ENCODE results near the gene EIF2D. TPM values are rescaled to one million over a fixed set of nuclear protein-coding genes. Genes with fewer than 3 reads are reported as not detected.

Gene EIF2D
- total RNA-seq, 4 donors from 2014 or later = 20.9 to 57.3 (median 39.5) TPM

GRCh38 chr1:206609229-206609991 lies 2.9 kb downstream of the EIF2D start:
- in situ Hi-C loops (cut with MboI; ENCODE audit: low pct_ligation_motif_present in 1 of 4, low pct_unique_long_range_greater_than_20kb in 1 of 4, low sequenced_read_pairs in 3 of 4) = no loop called here
- 43 to 66% methylated on average over 4 of the region's 4 CpGs for WGBS, 2 donors (ENCODE audit: low coverage in 1 of 2)
- Histone ChIP-seq H3K36me3 (peaks cover 0 to 34% (median 2%) of the 10 kb centered on the region in 4 donors), H3K4me1 (peaks cover 7 to 12% (median 9%) of the 10 kb centered on the region in 4 donors), H3K4me3 (no peak overlapping the region), H3K27ac (no peak overlapping the region), H3K9me3 (no peaks in the 10 kb centered on the region), H3K27me3 (no peaks in the 10 kb centered on the region)
- intact Hi-C loops (cut with DNase I; ENCODE audit: low total_unique reads) = no loop called here
- no peak for DNase-seq
- TF ChIP-seq POLR2AphosphoS5 (IDR thresholded peaks at IDR 0.05) (no peak), EP300 (IDR thresholded peaks at IDR 0.05; ENCODE audit: low read depth) (no peak), POLR2A (IDR thresholded peaks at IDR 0.05) (no peak), CTCF (IDR thresholded peaks at IDR 0.05) (no peak)

GRCh38 chr1:206608108-206608698 lies 4.1 kb downstream of the EIF2D start:
- peaks cover 0 to 37% (median 6%) of the 10 kb centered on the region in 4 donors for H3K36me3 ChIP-seq
- peaks cover 7 to 12% (median 9%) of the 10 kb centered on the region in 4 donors for H3K4me1 ChIP-seq
- 59 to 62% methylated on average over 7 of the region's 7 CpGs for WGBS, 2 donors (ENCODE audit: low coverage in 1 of 2)
- TF ChIP-seq POLR2AphosphoS5 (IDR thresholded peaks at IDR 0.05) (no peak), CTCF (IDR thresholded peaks at IDR 0.05) (peak; percentile 57 to 74 (median 63))
- H3K9me3 ChIP-seq = no peaks in the 10 kb centered on the region
- H3K27ac ChIP-seq = no peak overlapping the region
- intact Hi-C loops (cut with DNase I; ENCODE audit: low total_unique reads) = no loop called here
- DNase-seq = peak; percentile 34
- in situ Hi-C loops (cut with MboI; ENCODE audit: low pct_ligation_motif_present in 1 of 4, low pct_unique_long_range_greater_than_20kb in 1 of 4, low sequenced_read_pairs in 3 of 4) = no loop called here
- no peaks in the 10 kb centered on the region for H3K27me3 ChIP-seq
- H3K4me3 ChIP-seq = no peak overlapping the region

GRCh38 chr1:206606867-206607266 lies 5.4 kb downstream of the EIF2D start:
- H3K4me1 ChIP-seq = peaks cover 7 to 10% (median 8%) of the 10 kb centered on the region in 4 donors
- WGBS, 2 donors (ENCODE audit: low coverage in 1 of 2) = 58% methylated on average over 3 of the region's 3 CpGs
- intact Hi-C loops (cut with DNase I; ENCODE audit: low total_unique reads) (no loop called here), in situ Hi-C loops (cut with MboI; ENCODE audit: low pct_ligation_motif_present in 1 of 4, low pct_unique_long_range_greater_than_20kb in 1 of 4, low sequenced_read_pairs in 3 of 4) (no loop called here)
- no peak overlapping the region for H3K4me3 ChIP-seq
- H3K9me3 ChIP-seq = no peaks in the 10 kb centered on the region
- peaks cover 0 to 50% (median 11%) of the 10 kb centered on the region in 4 donors for H3K36me3 ChIP-seq
- no peak for TF ChIP-seq POLR2AphosphoS5 (IDR thresholded peaks at IDR 0.05)
- no peak for TF ChIP-seq EP300 (IDR thresholded peaks at IDR 0.05; ENCODE audit: low read depth)
- TF ChIP-seq POLR2A (IDR thresholded peaks at IDR 0.05) = no peak
- TF ChIP-seq CTCF (IDR thresholded peaks at IDR 0.05) = peak in 4 of 5 experiments; percentile 17 to 40 (median 23)
- H3K27ac ChIP-seq = no peak overlapping the region
- H3K27me3 ChIP-seq = no peaks in the 10 kb centered on the region
- DNase-seq = no peak

- peaks cover 0 to 55% (median 15%) of the 10 kb centered on the region in 4 donors for H3K36me3 ChIP-seq
- whole genome bisulfite sequencing, 2 donors (ENCODE audit: low coverage in 1 of 2) = 87 to 91% methylated on average over 5 of the region's 5 CpGs
Observed at GRCh38 chr1:206604861-206605260, 7.4 kb downstream of the EIF2D start.

More at GRCh38 chr1:206604861-206605260, 7.4 kb downstream of the EIF2D start:
- Histone ChIP-seq H3K4me1 (no peaks in the 10 kb centered on the region), H3K27me3 (no peaks in the 10 kb centered on the region), H3K9me3 (no peaks in the 10 kb centered on the region), H3K27ac (no peak overlapping the region), H3K4me3 (no peak overlapping the region)
- in situ Hi-C loops (cut with MboI; ENCODE audit: low pct_ligation_motif_present in 1 of 4, low pct_unique_long_range_greater_than_20kb in 1 of 4, low sequenced_read_pairs in 3 of 4) = no loop called here
- TF ChIP-seq POLR2A (IDR thresholded peaks at IDR 0.05) (no peak), CTCF (IDR thresholded peaks at IDR 0.05) (no peak), POLR2AphosphoS5 (IDR thresholded peaks at IDR 0.05) (no peak), EP300 (IDR thresholded peaks at IDR 0.05; ENCODE audit: low read depth) (no peak)
- DNase-seq = no peak
- intact Hi-C loops (cut with DNase I; ENCODE audit: low total_unique reads) = no loop called here

Measured in transverse colon (tissue), 4 donors.